ENCODE results near the gene DKC1. TPM values are rescaled to one million over a fixed set of nuclear protein-coding genes. Genes with fewer than 3 reads are reported as not detected.

The DKC1 gene
- total and polyA plus RNA-seq, 2 experiments from 2014 or later = 27.8 to 38.9 TPM

GRCh38 chrX:154748712-154749339 is 13.8 kb upstream of the DKC1 start:
- WGBS (ENCODE audit: low lambda C conversion rate, missing lambda C conversion rate) = 44% methylated on average over 11 of the region's 11 CpGs
- H3K9me3 ChIP-seq (ENCODE audit: low read depth) = no peaks in the 10 kb centered on the region
- H3K4me2 ChIP-seq = no peak overlapping the region
- peak; percentile 67 for TF ChIP-seq CTCF (IDR thresholded peaks at IDR 0.05; ENCODE audit: poor library complexity)
- no peak for TF ChIP-seq EZH2 (IDR thresholded peaks at IDR 0.05; ENCODE audit: borderline replicate concordance)
- H3K27me3 ChIP-seq = peaks cover 30% of the 10 kb centered on the region
- H3K9me2 ChIP-seq (replicated peaks; ENCODE audit: insufficient read depth) = no peaks in the 10 kb centered on the region
- no peaks in the 10 kb centered on the region for H4K20me1 ChIP-seq (ENCODE audit: insufficient read depth, poor library complexity, severe bottlenecking)
- H3K27ac ChIP-seq = no peak overlapping the region
- H3K36me3 ChIP-seq (replicated peaks; ENCODE audit: insufficient read depth, low read depth) = no peaks in the 10 kb centered on the region
- no peak overlapping the region for H2AFZ ChIP-seq
- no peak overlapping the region for H3K4me3 ChIP-seq
- no peaks in the 10 kb centered on the region for H3K79me2 ChIP-seq
- DNase-seq (ENCODE audit: low spot score) = peak; percentile 52
- no peaks in the 10 kb centered on the region for H3K4me1 ChIP-seq (ENCODE audit: insufficient read depth)

- Histone ChIP-seq H3K4me2 (peak overlapping the region; percentile 74), H3K27me3 (peaks cover 30% of the 10 kb centered on the region), H4K20me1 (ENCODE audit: insufficient read depth, poor library complexity, severe bottlenecking) (no peaks in the 10 kb centered on the region), H3K4me1 (ENCODE audit: insufficient read depth) (no peaks in the 10 kb centered on the region), H3K27ac (no peak overlapping the region), H3K79me2 (no peaks in the 10 kb centered on the region), H3K36me3 (replicated peaks; ENCODE audit: insufficient read depth, low read depth) (no peaks in the 10 kb centered on the region), H3K9me2 (replicated peaks; ENCODE audit: insufficient read depth) (no peaks in the 10 kb centered on the region), H3K9me3 (ENCODE audit: low read depth) (no peaks in the 10 kb centered on the region), H2AFZ (peak overlapping the region; percentile 45), H3K4me3 (no peak overlapping the region)
- TF ChIP-seq CTCF (IDR thresholded peaks at IDR 0.05; ENCODE audit: poor library complexity) (no peak), EZH2 (IDR thresholded peaks at IDR 0.05; ENCODE audit: borderline replicate concordance) (peak; percentile 17)
- DNase-seq (ENCODE audit: low spot score) = no peak
- 67% methylated on average over 6 of the region's 6 CpGs for WGBS (ENCODE audit: low lambda C conversion rate, missing lambda C conversion rate)
These were observed 12.8 kb upstream of the DKC1 start for GRCh38 chrX:154749856-154750255.

GRCh38 chrX:154750301-154751202 is 12.1 kb upstream of the DKC1 start, which contains the start of gene GAB3:
TSS of gene GAB3 (minus strand) at chrX:154751077. CDS start at chrX:154751025, 52 bp downstream.
- no peaks in the 10 kb centered on the region for H3K9me3 ChIP-seq (ENCODE audit: low read depth)
- TF ChIP-seq EZH2 (IDR thresholded peaks at IDR 0.05; ENCODE audit: borderline replicate concordance) (no peak), CTCF (IDR thresholded peaks at IDR 0.05; ENCODE audit: poor library complexity) (no peak), EZH2phosphoT487 (IDR thresholded peaks at IDR 0.05; ENCODE audit: low read depth, severe bottlenecking, unreplicated experiment) (no peak)
- peak; percentile 47 for DNase-seq (ENCODE audit: low spot score)

More at GRCh38 chrX:154750301-154751202, 12.1 kb upstream of the DKC1 start, which contains the start of gene GAB3:
- Histone ChIP-seq H3K4me2 (peak within 1 kb of the TSS; percentile 74), H3K79me2 (no peaks in the 10 kb centered on the region), H3K4me3 (peak within 1 kb of the TSS; percentile 20), H3K4me1 (ENCODE audit: insufficient read depth) (no peaks in the 10 kb centered on the region), H3K9me2 (replicated peaks; ENCODE audit: insufficient read depth) (no peaks in the 10 kb centered on the region), H3K36me3 (replicated peaks; ENCODE audit: insufficient read depth, low read depth) (no peaks in the 10 kb centered on the region), H4K20me1 (ENCODE audit: insufficient read depth, poor library complexity, severe bottlenecking) (no peaks in the 10 kb centered on the region), H3K27me3 (peaks cover 30% of the 10 kb centered on the region), H3K27ac (no peak within 1 kb of the TSS), H2AFZ (peak within 1 kb of the TSS; percentile 45)
- WGBS (ENCODE audit: low lambda C conversion rate, missing lambda C conversion rate) = 41% methylated on average over 47 of the region's 98 CpGs

All from hepatocyte (in vitro differentiated cells).